GM10248 (cell line): ENCODE results near the gene TPX2.

Experiments used
- CTCF ChIA-PET: fragments of 300-600 bp; sonication (Branson Sonifier 250); formaldehyde crosslinking; extraction: SDS; loops from one replicate; lab custom pipeline; 2021; ENCODE audit warnings: antibody characterized with exemption; lab: Yijun Ruan, JAX
- POLR2A ChIA-PET: fragments of 350-650 bp; sonication (Branson Sonifier 250); formaldehyde crosslinking; extraction: SDS; loops from one replicate; lab custom pipeline; 2020; ENCODE audit warnings: antibody characterized with exemption; lab: Yijun Ruan, JAX
- DNase-seq: peaks from one replicate; pipeline ENCODE4 v3.0.0; 2012; ENCODE audit errors: extremely low spot score
- TF ChIP-seq, protein P1 (sequence below): IDR thresholded peaks from 2 replicates; pipeline ENCODE4 v1.5.1; 2012; ENCODE audit warnings: mild to moderate bottlenecking, low read depth; ENCODE audit errors: extremely low read depth, missing control alignments, control extremely low read depth

Gene TPX2

GRCh38 chr20:31822421-31823330 lies 83.6 kb downstream of the TPX2 start:
- DNase-seq, result peak; percentile 92
- TF ChIP-seq, protein P1, sequence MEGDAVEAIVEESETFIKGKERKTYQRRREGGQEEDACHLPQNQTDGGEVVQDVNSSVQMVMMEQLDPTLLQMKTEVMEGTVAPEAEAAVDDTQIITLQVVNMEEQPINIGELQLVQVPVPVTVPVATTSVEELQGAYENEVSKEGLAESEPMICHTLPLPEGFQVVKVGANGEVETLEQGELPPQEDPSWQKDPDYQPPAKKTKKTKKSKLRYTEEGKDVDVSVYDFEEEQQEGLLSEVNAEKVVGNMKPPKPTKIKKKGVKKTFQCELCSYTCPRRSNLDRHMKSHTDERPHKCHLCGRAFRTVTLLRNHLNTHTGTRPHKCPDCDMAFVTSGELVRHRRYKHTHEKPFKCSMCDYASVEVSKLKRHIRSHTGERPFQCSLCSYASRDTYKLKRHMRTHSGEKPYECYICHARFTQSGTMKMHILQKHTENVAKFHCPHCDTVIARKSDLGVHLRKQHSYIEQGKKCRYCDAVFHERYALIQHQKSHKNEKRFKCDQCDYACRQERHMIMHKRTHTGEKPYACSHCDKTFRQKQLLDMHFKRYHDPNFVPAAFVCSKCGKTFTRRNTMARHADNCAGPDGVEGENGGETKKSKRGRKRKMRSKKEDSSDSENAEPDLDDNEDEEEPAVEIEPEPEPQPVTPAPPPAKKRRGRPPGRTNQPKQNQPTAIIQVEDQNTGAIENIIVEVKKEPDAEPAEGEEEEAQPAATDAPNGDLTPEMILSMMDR, result peak; percentile 96
- POLR2A ChIA-PET, result no interaction called here
- CTCF ChIA-PET, result interaction anchor here (0.6 to 15.0 kb wide), 49 partner anchors 9 to 956 kb away, joined by 3 to 154 read pairs (median 4); partner anchors contain the start of genes BCL2L1, FOXS1 and PDRG1

DNA sequence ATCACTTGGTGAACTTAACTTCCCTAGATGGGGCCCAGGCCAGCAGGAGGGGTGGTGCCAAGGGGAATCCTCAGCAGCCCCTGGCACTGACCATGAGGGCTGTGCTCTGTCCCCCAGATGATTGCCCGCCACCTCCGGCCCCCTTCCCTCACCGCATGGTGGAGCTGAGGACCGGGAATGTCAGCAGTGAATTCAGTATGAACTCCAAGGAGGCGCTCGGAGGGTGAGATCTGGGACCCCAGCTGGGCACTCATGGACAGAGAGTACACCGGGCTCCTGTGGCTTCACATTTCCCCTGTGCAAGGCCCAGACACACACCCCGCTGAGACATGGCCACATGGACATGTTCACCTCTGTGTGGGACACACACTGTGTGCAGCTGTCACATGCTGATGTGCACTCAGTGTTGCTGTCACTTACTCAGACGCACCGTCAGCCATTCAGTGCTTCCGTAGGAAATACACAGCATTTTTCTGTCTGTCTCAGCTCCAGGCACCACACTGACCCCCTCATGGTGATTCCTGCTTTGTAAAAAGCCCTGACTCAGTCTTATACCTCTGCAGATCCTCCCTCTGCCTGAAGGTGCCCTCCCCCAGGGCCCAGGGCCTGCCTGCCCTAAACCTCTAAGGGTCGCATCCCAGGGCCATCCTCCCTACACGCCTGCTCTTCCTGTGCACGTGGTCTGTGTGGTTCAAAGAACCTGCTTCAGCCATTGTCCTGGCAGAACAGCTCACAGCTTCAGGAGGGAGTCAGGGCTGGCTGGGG lies 84.5 kb downstream of the TPX2 start:
- ChIA-PET POLR2A (no interaction called here), CTCF (interaction anchor here (0.6 to 15.0 kb wide), 47 partner anchors 9 to 955 kb away, joined by 3 to 154 read pairs (median 4); partner anchors contain the start of genes BCL2L1, FOXS1 and PDRG1)
- no peak for DNase-seq
- TF ChIP-seq, protein P1, result no peak

GRCh38 chr20:31824125-31824485 lies 85.0 kb downstream of the TPX2 start:
- POLR2A ChIA-PET, result no interaction called here
- CTCF ChIA-PET, result interaction anchor here (1.1 to 15.0 kb wide), 11 partner anchors 10 to 263 kb away, joined by 3 to 154 read pairs (median 31); partner anchors contain the start of genes FOXS1 and PDRG1

DNA sequence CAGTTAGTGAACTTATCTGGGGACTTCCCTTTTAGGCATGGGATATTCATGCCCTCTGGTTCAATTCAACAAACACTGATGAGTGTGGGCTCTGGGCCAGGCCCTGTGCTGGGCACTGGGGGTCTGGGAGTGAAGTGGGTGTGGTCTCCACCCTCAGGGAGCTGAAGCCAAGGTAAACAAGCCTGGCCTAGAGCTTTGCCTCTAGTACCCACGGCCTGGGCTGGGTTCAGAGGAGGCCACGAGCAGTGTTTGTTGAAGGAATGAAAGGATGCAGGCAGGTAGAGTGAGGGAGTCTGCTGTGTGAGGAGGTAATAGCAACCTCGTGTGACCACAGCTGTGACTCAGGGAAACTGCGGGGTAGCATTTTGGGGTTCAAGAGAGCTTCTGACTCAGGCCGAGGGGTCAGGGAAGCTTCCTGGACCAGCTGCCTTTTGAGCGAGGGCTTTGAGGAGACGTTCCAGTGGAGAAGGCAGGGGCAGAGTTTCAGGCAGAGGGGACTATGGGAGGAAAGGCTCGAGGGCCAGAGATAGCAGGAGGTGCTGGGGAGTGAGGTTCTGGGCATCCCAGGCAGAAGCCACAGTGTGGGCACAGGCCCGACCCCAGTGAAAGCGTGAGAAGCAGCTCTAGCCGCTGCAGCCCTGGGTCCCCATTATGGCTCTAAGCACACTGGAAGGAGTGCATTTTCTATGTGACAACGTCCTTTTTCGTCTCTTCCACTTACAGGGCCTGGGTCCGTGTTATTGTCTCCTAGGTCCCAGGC lies 85.6 kb downstream of the TPX2 start:
- ChIA-PET POLR2A (no interaction called here), CTCF (interaction anchor here (1.1 to 15.0 kb wide), 10 partner anchors 11 to 264 kb away, joined by 3 to 154 read pairs (median 18); partner anchors contain the start of genes FOXS1 and PDRG1)
- TF ChIP-seq, protein P1, result no peak
- no peak for DNase-seq

More at GRCh38 chr20:31824125-31824485, 85.0 kb downstream of the TPX2 start:
- no peak for DNase-seq
- TF ChIP-seq, protein P1, result no peak

GRCh38 chr20:31826074-31826473 lies 87.0 kb downstream of the TPX2 start:
- POLR2A ChIA-PET, result no interaction called here
- CTCF ChIA-PET, result interaction anchor here (1.5 to 15.0 kb wide), 3 partner anchors 9 to 20 kb away, joined by 4 to 154 read pairs (median 87); partner anchors contain the start of gene FOXS1
- TF ChIP-seq, protein P1, result no peak
- no peak for DNase-seq
